ENCODE data around the gene ECI1. TPM values are rescaled to one million over a fixed set of nuclear protein-coding genes. Genes with fewer than 3 reads are reported as not detected.
A peak's percentile ranks its signal among the peaks of the same experiment; 100 is the strongest.

ECI1 gene
- total RNA-seq, 1 donor from 2014 or later: 50.4 TPM

- no peak for TF ChIP-seq CTCF (IDR thresholded peaks at IDR 0.05)
- no peak overlapping the region for H3K4me3 ChIP-seq
- intact Hi-C loops (cut with DNase I): no loop called here
- H3K9me3 ChIP-seq: no peaks in the 10 kb centered on the region
- H3K4me1 ChIP-seq: peaks cover 13% of the 10 kb centered on the region
- peaks cover 40% of the 10 kb centered on the region for H3K27me3 ChIP-seq (ENCODE audit: low read depth)
- no peaks in the 10 kb centered on the region for H3K36me3 ChIP-seq
- no peak overlapping the region for H3K27ac ChIP-seq
- DNase-seq (no peak), ATAC-seq (no peak)
Observed at GRCh38 chr16:2197765-2198164, 53.6 kb downstream of the ECI1 start.

GRCh38 chr16:2196981-2197511 lies 54.3 kb downstream of the ECI1 start:
- peaks cover 13% of the 10 kb centered on the region for H3K4me1 ChIP-seq
- DNase-seq (no peak), ATAC-seq (no peak)
- no peaks in the 10 kb centered on the region for H3K36me3 ChIP-seq
- H3K9me3 ChIP-seq: no peaks in the 10 kb centered on the region
- H3K27me3 ChIP-seq (ENCODE audit: low read depth): peaks cover 40% of the 10 kb centered on the region
- TF ChIP-seq CTCF (IDR thresholded peaks at IDR 0.05): no peak
- H3K27ac ChIP-seq: no peak overlapping the region
- H3K4me3 ChIP-seq: no peak overlapping the region
- intact Hi-C loops (cut with DNase I): no loop called here

GRCh38 chr16:2196162-2196980 lies 55.0 kb downstream of the ECI1 start, which contains the start of gene CASKIN1:
TSS of gene CASKIN1 (minus strand) at chr16:2196605. CDS start at chr16:2196432, 173 bp downstream.
- no peaks in the 10 kb centered on the region for H3K9me3 ChIP-seq
- peaks cover 13% of the 10 kb centered on the region for H3K4me1 ChIP-seq
- H3K27ac ChIP-seq: no peak within 1 kb of the TSS
- DNase-seq (no peak), ATAC-seq (peak in 1 of 2 donors; percentile 4)
- intact Hi-C loops (cut with DNase I): no loop called here
- H3K36me3 ChIP-seq: no peaks in the 10 kb centered on the region
- no peak for TF ChIP-seq CTCF (IDR thresholded peaks at IDR 0.05)
- peaks cover 40% of the 10 kb centered on the region for H3K27me3 ChIP-seq (ENCODE audit: low read depth)
- H3K4me3 ChIP-seq: peak within 1 kb of the TSS; percentile 36

- intact Hi-C loops (cut with DNase I): no loop called here
- ATAC-seq: peak; percentile 3 to 16
- H3K27me3 ChIP-seq (ENCODE audit: low read depth): peaks cover 40% of the 10 kb centered on the region
Observed at GRCh38 chr16:2195322-2196161, 55.8 kb downstream of the ECI1 start.

More at GRCh38 chr16:2195322-2196161, 55.8 kb downstream of the ECI1 start:
- Histone ChIP-seq H3K4me3 (peak overlapping the region; percentile 36), H3K36me3 (no peaks in the 10 kb centered on the region), H3K27ac (no peak overlapping the region), H3K9me3 (no peaks in the 10 kb centered on the region), H3K4me1 (peaks cover 13% of the 10 kb centered on the region)
- no peak for DNase-seq
- TF ChIP-seq CTCF (IDR thresholded peaks at IDR 0.05): no peak
